K562 (cell line): ENCODE results near the gene CHERP. TPM values are rescaled to one million over a fixed set of nuclear protein-coding genes. Genes with fewer than 3 reads are reported as not detected.

ENCODE experiments used
- ATAC-seq: fragments of 200-7000 bp; cut with Tn5 transposase; 3 replicates; pipeline ENCODE4 v1.9.1; 2020; ENCODE audit warnings: moderate library complexity
- BruUV-seq: library from RNA; stranded (reverse); fragments of 400-500 nt; replicated peaks from 2 replicates; lab custom pipeline; 2021; lab: Mats Ljungman, UMichigan
- CTCF ChIA-PET: fragments of 300-600 bp; formaldehyde crosslinking; extraction: SDS; loops from one replicate; lab custom pipeline; 2021; ENCODE audit warnings: low intra/inter-chr PET ratio; lab: Yijun Ruan, JAX
- POLR2A ChIA-PET: fragments of 300-600, 350-650 bp; sonication (Branson Sonifier 250); formaldehyde crosslinking; extraction: SDS; loops from one replicate; lab custom pipeline; 2021; ENCODE audit warnings: antibody characterized with exemption, inconsistent platforms; lab: Yijun Ruan, JAX
- DNase-seq, 4 experiments: peaks; one replicate each; pipeline versions ENCODE4 v3.0.0 to v3.0.0-alpha.2; 2011 to 2018; ENCODE audit warnings: low spot score in 3 of 4, mixed read lengths in 3 of 4; ENCODE audit errors: extremely low read depth in 1 of 4
- FAIRE-seq: peaks from 2 replicates; lab custom pipeline; 2011; peaks lifted over from hg19 to GRCh38; lab: Jason Lieb, UNC
- H2AFZ ChIP-seq: 2 replicates; pipeline ENCODE4 v1.6.0; 2011; ENCODE audit warnings: low read depth, low read length, control low read depth, inconsistent platforms
- H3K27ac ChIP-seq: fragments of 200-600 bp; 3 replicates; pipeline ENCODE4 v1.8.0; 2011; ENCODE audit warnings: low read depth, mild to moderate bottlenecking, control low read depth, inconsistent platforms, low read length, moderate library complexity, mixed read lengths; ENCODE audit errors: extremely low read depth
- H3K27me3 ChIP-seq, 2 experiments: fragments of 300-600 bp in 1 of 2; 2 replicates in 1 of 2; 3 replicates in 1 of 2; pipeline versions ENCODE4 v1.6.0 to v1.8.0; 2011; ENCODE audit warnings: inconsistent platforms in 2 of 2, low read length in 2 of 2, mild to moderate bottlenecking in 1 of 2, mixed read lengths in 1 of 2, moderate library complexity in 1 of 2; ENCODE audit not compliant: control insufficient read depth in 2 of 2, insufficient read depth in 2 of 2
- H3K36me3 ChIP-seq: fragments of 300-600 bp; 3 replicates; pipeline ENCODE4 v1.8.0; 2011; ENCODE audit warnings: mild to moderate bottlenecking, low read length, inconsistent platforms; ENCODE audit not compliant: control insufficient read depth, insufficient read depth
- H3K4me1 ChIP-seq, 2 experiments: fragments of 200-600 bp in 1 of 2; replicated peaks in 1 of 2; 2 replicates in 1 of 2; 3 replicates in 1 of 2; pipeline versions ENCODE4 v1.5.1 to v1.8.0; 2011; ENCODE audit warnings: inconsistent platforms in 2 of 2, low read length in 2 of 2, mild to moderate bottlenecking in 1 of 2, mixed read lengths in 1 of 2, moderate library complexity in 1 of 2; ENCODE audit not compliant: control insufficient read depth in 2 of 2, insufficient read depth in 2 of 2
- H3K4me2 ChIP-seq: 2 replicates; pipeline ENCODE4 v1.6.1; 2011; ENCODE audit warnings: low read length, control low read depth, inconsistent platforms, mixed read lengths; ENCODE audit not compliant: insufficient read depth
- H3K4me3 ChIP-seq: fragments of 200-600 bp; sonication (generic), shearing (Covaris generic); 2 replicates; pipeline ENCODE4 v1.5.1; 2016; ENCODE audit warnings: control low read depth, inconsistent platforms
- H3K79me2 ChIP-seq: fragments of 200-600 bp; 3 replicates; pipeline ENCODE4 v1.8.0; 2011; ENCODE audit warnings: low read length, inconsistent platforms; ENCODE audit not compliant: control insufficient read depth, insufficient read depth
- H3K9ac ChIP-seq, 2 experiments: 2 replicates each; pipeline versions ENCODE4 v1.6.0 to v1.6.1; 2011; ENCODE audit warnings: low read depth in 2 of 2, low read length in 2 of 2, control low read depth in 1 of 2, inconsistent platforms in 1 of 2, mild to moderate bottlenecking in 1 of 2, mixed read lengths in 1 of 2; ENCODE audit not compliant: insufficient read depth in 1 of 2
- H3K9me1 ChIP-seq: one replicate; pipeline ENCODE4 v1.6.0; 2011; ENCODE audit warnings: inconsistent platforms, mild to moderate bottlenecking, low read length, moderate library complexity; ENCODE audit not compliant: control insufficient read depth, insufficient read depth
- H3K9me3 ChIP-seq: replicated peaks from 2 replicates; pipeline ENCODE4 v1.5.1; 2011; ENCODE audit warnings: low read depth, low read length, inconsistent platforms; ENCODE audit not compliant: control insufficient read depth, insufficient read depth
- H4K20me1 ChIP-seq: replicated peaks from 2 replicates; pipeline ENCODE4 v1.6.1; 2011; ENCODE audit warnings: low read length, inconsistent platforms, mixed read lengths; ENCODE audit not compliant: control insufficient read depth, insufficient read depth
- CBFB ChIP-seq: sonication (generic); formaldehyde crosslinking; IDR thresholded peaks from 2 replicates; pipeline ENCODE4 v1.4.0; 2020; ENCODE audit warnings: mild to moderate bottlenecking, missing genetic modification reagents
- DACH1 ChIP-seq: fragments of 450-650 bp; IDR thresholded peaks from 2 replicates; pipeline ENCODE4 v1.6.1; 2018; ENCODE audit not compliant: partially characterized antibody
- GABPB1 ChIP-seq: sonication (generic); formaldehyde crosslinking; IDR thresholded peaks from 2 replicates; pipeline ENCODE4 v1.8.0; 2022; ENCODE audit warnings: mild to moderate bottlenecking, missing genetic modification reagents
- HMBOX1 ChIP-seq: sonication (generic); IDR thresholded peaks from 2 replicates; pipeline ENCODE4 v1.6.1; 2016
- HMGN3 ChIP-seq: IDR thresholded peaks from 2 replicates; pipeline ENCODE4 v1.6.1; 2011; ENCODE audit warnings: borderline replicate concordance, low read depth, mild to moderate bottlenecking, mixed read lengths, low read length; ENCODE audit not compliant: insufficient read length; ENCODE audit errors: extremely low read depth
- MAFG ChIP-seq: fragments of 450-650 bp; conservative IDR thresholded peaks from 2 replicates; pipeline ENCODE4 v1.6.1; 2016; ENCODE audit warnings: missing genetic modification characterization, missing compliant biosample characterization
- MEF2A ChIP-seq: IDR thresholded peaks from 2 replicates; pipeline ENCODE4 v1.6.1; 2011; ENCODE audit warnings: low read depth, mild to moderate bottlenecking, low read length, moderate library complexity; ENCODE audit not compliant: control insufficient read depth
- MXI1 ChIP-seq: IDR thresholded peaks from 2 replicates; pipeline ENCODE4 v1.6.1; 2011; ENCODE audit warnings: low read depth, mild to moderate bottlenecking, improper control_type of control experiment, low read length
- NONO ChIP-seq, 2 experiments: fragments of 200-400 bp in 1 of 2; fragments of 450-650 bp in 1 of 2; formaldehyde crosslinking in 1 of 2; IDR thresholded peaks; 2 replicates each; pipeline ENCODE4 v1.6.1; 2017; ENCODE audit warnings: low read depth in 2 of 2, mild to moderate bottlenecking in 2 of 2, moderate library complexity in 2 of 2, low read length in 1 of 2
- PHF20 ChIP-seq: fragments of 450-650 bp; IDR thresholded peaks from 2 replicates; pipeline ENCODE4 v1.6.1; 2018; ENCODE audit not compliant: partially characterized antibody
- PRMT5 ChIP-seq: sonication (generic); formaldehyde crosslinking; IDR thresholded peaks from 2 replicates; pipeline ENCODE4 v1.5.0; 2020; ENCODE audit warnings: missing genetic modification reagents
- RCOR1 ChIP-seq, 2 experiments: IDR thresholded peaks; 2 replicates each; pipeline ENCODE4 v1.6.1; 2012; ENCODE audit warnings: low read depth in 2 of 2, low read length in 2 of 2, borderline replicate concordance in 1 of 2, improper control_type of control experiment in 1 of 2
- SIN3B ChIP-seq: fragments of 450-650 bp; IDR thresholded peaks from 2 replicates; pipeline ENCODE4 v1.6.1; 2017; ENCODE audit warnings: low read depth, mild to moderate bottlenecking, moderate library complexity
- STAG1 ChIP-seq: sonication (generic); formaldehyde crosslinking; IDR thresholded peaks from 2 replicates; pipeline ENCODE4 v1.5.0; 2020; ENCODE audit warnings: missing genetic modification reagents, borderline replicate concordance
- TAF1 ChIP-seq: IDR thresholded peaks from 2 replicates; pipeline ENCODE4 v1.6.1; 2011; ENCODE audit warnings: mild to moderate bottlenecking, low read length, moderate library complexity; ENCODE audit not compliant: insufficient read depth, control insufficient read depth, severe bottlenecking; ENCODE audit errors: extremely low read depth
- XRCC4 ChIP-seq: IDR thresholded peaks from one replicate; pipeline ENCODE4 v1.6.1; 2011; ENCODE audit not compliant: insufficient read depth, insufficient read length; ENCODE audit errors: extremely low read depth
- ZNF174 ChIP-seq: fragments of 250-450 bp; sonication (Bioruptor Pico); IDR thresholded peaks from 2 replicates; pipeline ENCODE4 v1.4.0; 2020; ENCODE audit warnings: mild to moderate bottlenecking
- WGBS: fragments of 100-300 bp; shearing (Covaris generic); methylation state at CpG from one replicate; pipeline ENCODE4 v1.1.6; 2016; ENCODE audit warnings: low coverage, mixed read lengths; ENCODE audit not compliant: insufficient coverage; ENCODE audit errors: missing lambda C conversion rate; 5-methylcytosine and 5-hydroxymethylcytosine counted together
- in situ Hi-C: fragments of 300-500 bp; cut with MboI; formaldehyde crosslinking; loops from 4 replicates; pipeline ENCODE4 v1.15.0; 2018; ENCODE audit warnings: inconsistent platforms, mixed read lengths
- intact Hi-C: fragments of 100-400 bp; cut with micrococcal nuclease; formaldehyde crosslinking; loops from 2 replicates; pipeline ENCODE4 v1.14.2; 2022
- polyA plus RNA-seq, 8 experiments: library from polyadenylated mRNA; depleted of rRNA in 4 of 8; stranded (reverse) in 5 of 8; unstranded in 3 of 8; fragments of >200 nt; fragmentation: Nextera tagmentation in 2 of 8; fragmentation: Illumina TruSeq in 1 of 8; extraction: Ambion mirVana in 2 of 8; extraction: Trizol in 1 of 8; gene quantifications; 2 replicates each; pipeline versions ENCODE4 v1.2.1 to v1.2.3, GENCODE V29; 2011 to 2014; ENCODE audit warnings: inconsistent platforms in 1 of 8, missing spikeins in 1 of 8
- total RNA-seq, 7 experiments: library from RNA; depleted of rRNA in 6 of 7; stranded (reverse); fragments of >200 nt in 6 of 7; fragmentation: Illumina TruSeq in 2 of 7; extraction: Trizol in 2 of 7; gene quantifications; 2 replicates each; pipeline versions ENCODE4 v1.2.1 to v1.2.3, GENCODE V29; 2011 to 2021; ENCODE audit warnings: low replicate concordance in 1 of 7
- TF ChIP-seq, protein P1 (sequence below): sonication (generic); formaldehyde crosslinking; IDR thresholded peaks from 2 replicates; pipeline ENCODE4 v1.8.1; 2023; ENCODE audit warnings: mild to moderate bottlenecking, missing genetic modification reagents
- TF ChIP-seq, protein P2 (sequence below): fragments of 250-450 bp; sonication (Bioruptor Pico); IDR thresholded peaks from 2 replicates; pipeline ENCODE4 v1.6.1; 2021; ENCODE audit warnings: mild to moderate bottlenecking

Gene CHERP
- total and polyA plus RNA-seq, 9 of the 15 experiments (the other 6 are each of a cell fraction or from before 2014, with no cell fraction given): 0.60 to 85.1 (median 7.8) TPM

DNA sequence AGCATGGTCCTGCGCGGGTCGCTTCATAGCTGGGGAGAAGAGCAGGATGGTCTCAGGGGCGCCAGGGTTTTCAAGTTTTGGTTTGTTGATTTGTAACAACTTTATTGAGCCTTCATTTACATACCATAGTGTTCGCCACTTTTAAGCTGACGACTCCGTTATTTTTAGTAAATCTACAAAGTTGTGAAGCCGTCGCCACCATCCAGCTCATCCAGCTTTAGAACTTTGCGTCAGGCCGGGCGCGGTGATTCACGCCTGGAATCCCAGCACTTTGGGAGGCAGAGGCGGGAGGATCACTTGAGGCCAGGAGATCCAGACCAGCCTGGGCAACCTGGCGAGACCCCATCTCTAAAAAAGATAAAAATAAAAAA lies 45.6 kb downstream of the CHERP start (continued):
- TF ChIP-seq NONO (IDR thresholded peaks at IDR 0.05; ENCODE audit: low read depth in 2 of 2, low read length in 1 of 2) (no peak), HMBOX1 (no peak), MEF2A (peak; percentile 26; the same call in 1 of the 2 replicates), PHF20 (no peak), RCOR1 (IDR thresholded peaks at IDR 0.05; ENCODE audit: borderline replicate concordance in 1 of 2, low read depth in 2 of 2, low read length in 2 of 2) (no peak), SIN3B (0 out of 2 replicates have a peak, but pooled peaks have one; percentile 9)

DNA sequence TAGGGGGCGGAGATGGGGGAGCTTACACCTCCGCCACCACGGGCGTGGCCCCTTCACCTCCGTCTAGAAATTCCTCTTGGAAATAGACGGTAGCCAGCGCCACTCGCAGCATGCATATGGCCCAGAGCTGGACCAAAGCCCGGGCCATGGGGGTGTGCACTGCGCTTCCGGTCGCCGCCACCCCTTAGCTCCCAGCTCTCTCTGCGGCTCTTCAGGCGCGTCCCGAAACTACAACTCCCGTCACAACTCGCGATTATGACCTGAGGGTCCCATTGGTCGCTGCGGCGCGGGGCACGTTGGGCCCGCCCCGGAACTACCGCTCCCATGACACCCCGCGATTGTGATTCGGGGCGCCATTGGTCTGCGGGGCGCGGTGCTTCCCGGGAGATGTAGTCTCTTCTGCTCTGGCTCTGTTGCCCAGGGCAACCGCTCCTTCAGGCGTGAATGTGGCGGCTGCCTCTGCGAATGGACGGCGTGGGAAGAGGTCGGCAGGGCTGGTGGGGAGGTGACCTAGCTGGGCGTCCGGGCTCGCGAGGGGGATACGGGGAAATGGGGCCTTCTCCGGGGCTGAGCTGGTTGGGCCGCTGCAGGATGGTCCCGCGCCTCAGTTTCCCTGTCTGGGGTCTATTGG lies 46.1 kb downstream of the CHERP start, which contains the start of the genes C19orf44 and CALR3:
Gene C19orf44 (plus strand): TSS at position 413 of the 631 bp plus-strand sequence. CDS start 4,399 bp downstream, outside the sequence.
Gene CALR3 (minus strand): TSS at position 186 of the 631 bp plus-strand sequence. CDS start 38 bp downstream, at position 148.
- ATAC-seq (peak; percentile 99), DNase-seq (peak; percentile 95 to 99 (median 96)), FAIRE-seq (peak; percentile 98)
- under 1% methylated on average over 51 of the region's 52 CpGs for WGBS
- no peaks in the 10 kb centered on the region for H4K20me1 ChIP-seq
- peak within 1 kb of the TSS; percentile 84 for H3K4me2 ChIP-seq
- intact Hi-C loops: loop anchor here (5.0 kb wide), 1 partner anchor 49 kb away; no protein-coding TSS in a partner anchor
- ChIA-PET POLR2A (interaction anchor here (0.6 to 1.6 kb wide), 8 partner anchors 9 to 373 kb away, joined by 3 to 4 read pairs (median 3); no protein-coding TSS in a partner anchor), CTCF (no interaction called here)
- H3K9me3 ChIP-seq: no peaks in the 10 kb centered on the region
- peak within 1 kb of the TSS; percentile 60 for H3K27ac ChIP-seq
- H2AFZ ChIP-seq: peak within 1 kb of the TSS; percentile 96
- peak within 1 kb of the TSS; percentile 70 to 91 for H3K9ac ChIP-seq
- H3K4me1 ChIP-seq: peaks cover 8 to 25% of the 10 kb centered on the region in 2 experiments; a peak in 4 of 5 replicates
- in situ Hi-C loops: no loop called here
- no TSS peak for BruUV-seq
- no peaks in the 10 kb centered on the region for H3K27me3 ChIP-seq
- H3K36me3 ChIP-seq: peaks cover 6% of the 10 kb centered on the region; the same call in 1 of the 3 replicates
- H3K4me3 ChIP-seq: peak within 1 kb of the TSS; percentile 58
- peaks cover 21% of the 10 kb centered on the region; the same call in 2 of the 3 replicates for H3K79me2 ChIP-seq
- H3K9me1 ChIP-seq: no peaks in the 10 kb centered on the region
- TF ChIP-seq, protein P1, sequence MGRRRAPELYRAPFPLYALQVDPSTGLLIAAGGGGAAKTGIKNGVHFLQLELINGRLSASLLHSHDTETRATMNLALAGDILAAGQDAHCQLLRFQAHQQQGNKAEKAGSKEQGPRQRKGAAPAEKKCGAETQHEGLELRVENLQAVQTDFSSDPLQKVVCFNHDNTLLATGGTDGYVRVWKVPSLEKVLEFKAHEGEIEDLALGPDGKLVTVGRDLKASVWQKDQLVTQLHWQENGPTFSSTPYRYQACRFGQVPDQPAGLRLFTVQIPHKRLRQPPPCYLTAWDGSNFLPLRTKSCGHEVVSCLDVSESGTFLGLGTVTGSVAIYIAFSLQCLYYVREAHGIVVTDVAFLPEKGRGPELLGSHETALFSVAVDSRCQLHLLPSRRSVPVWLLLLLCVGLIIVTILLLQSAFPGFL (CRISPR knock-in tag): no peak
- TF ChIP-seq MXI1 (peak; percentile 91), XRCC4 (no peak), HMGN3 (peak; percentile 31), DACH1 (no peak), PRMT5 (CRISPR knock-in tag) (no peak), ZNF174 (CRISPR knock-in tag) (no peak), TAF1 (peak; percentile 71), STAG1 (CRISPR knock-in tag) (no peak), GABPB1 (peak; percentile 97), CBFB (CRISPR knock-in tag) (peak; percentile 17; the same call in 1 of the 2 replicates), MAFG (tag) (no peak)
- TF ChIP-seq, protein P2, sequence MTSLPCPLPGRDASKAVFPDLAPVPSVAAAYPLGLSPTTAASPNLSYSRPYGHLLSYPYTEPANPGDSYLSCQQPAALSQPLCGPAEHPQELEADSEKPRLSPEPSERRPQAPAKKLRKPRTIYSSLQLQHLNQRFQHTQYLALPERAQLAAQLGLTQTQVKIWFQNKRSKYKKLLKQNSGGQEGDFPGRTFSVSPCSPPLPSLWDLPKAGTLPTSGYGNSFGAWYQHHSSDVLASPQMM (CRISPR knock-in tag): no peak
